ENCODE data around the gene CDKAL1. TPM values are rescaled to one million over a fixed set of nuclear protein-coding genes. Genes with fewer than 3 reads are reported as not detected.

CDKAL1 gene
- total RNA-seq, 1 donor from 2014 or later = 14.8 TPM

GRCh38 chr6:21143645-21144044 lies 609.4 kb downstream of the CDKAL1 start:
- Mint-ChIP-seq H3K27ac (ENCODE audit: unreplicated experiment) (no peak overlapping the region), H3K36me3 (ENCODE audit: unreplicated experiment) (no peaks in the 10 kb centered on the region), H3K9me3 (ENCODE audit: unreplicated experiment) (no peaks in the 10 kb centered on the region), H3K27me3 (ENCODE audit: unreplicated experiment) (no peaks in the 10 kb centered on the region), H3K4me3 (ENCODE audit: unreplicated experiment) (no peak overlapping the region), H3K4me1 (ENCODE audit: unreplicated experiment) (peaks cover 6% of the 10 kb centered on the region)
- TF ChIP-seq CTCF (IDR thresholded peaks at IDR 0.05) = no peak
- DNase-seq (ENCODE audit: extremely low spot score, unreplicated experiment) = no peak

DNA sequence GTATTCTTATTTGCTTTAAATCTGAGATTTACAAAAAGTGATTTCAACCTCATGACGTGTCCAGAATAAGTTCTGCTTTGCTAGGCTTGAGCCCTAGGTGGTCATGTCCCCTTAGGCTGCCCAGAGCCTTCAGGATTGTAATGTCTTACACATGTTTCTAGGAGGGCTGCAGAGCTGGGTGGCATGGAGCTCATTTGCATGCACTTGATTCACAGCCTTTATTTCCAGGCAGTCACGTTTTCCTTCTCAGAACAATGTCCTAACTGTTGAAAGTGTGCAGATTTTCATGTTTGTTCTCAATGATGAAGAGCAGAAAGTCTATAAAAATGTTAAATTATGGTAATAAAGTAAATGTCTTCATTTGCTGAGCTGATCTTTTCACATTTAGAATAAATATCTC lies 610.7 kb downstream of the CDKAL1 start:
- DNase-seq (ENCODE audit: extremely low spot score, unreplicated experiment) = no peak
- TF ChIP-seq CTCF (IDR thresholded peaks at IDR 0.05) = no peak
- Mint-ChIP-seq H3K9me3 (ENCODE audit: unreplicated experiment) (no peaks in the 10 kb centered on the region), H3K4me3 (ENCODE audit: unreplicated experiment) (no peak overlapping the region), H3K36me3 (ENCODE audit: unreplicated experiment) (no peaks in the 10 kb centered on the region), H3K27me3 (ENCODE audit: unreplicated experiment) (no peaks in the 10 kb centered on the region), H3K27ac (ENCODE audit: unreplicated experiment) (no peak overlapping the region), H3K4me1 (ENCODE audit: unreplicated experiment) (peaks cover 6% of the 10 kb centered on the region)

DNA sequence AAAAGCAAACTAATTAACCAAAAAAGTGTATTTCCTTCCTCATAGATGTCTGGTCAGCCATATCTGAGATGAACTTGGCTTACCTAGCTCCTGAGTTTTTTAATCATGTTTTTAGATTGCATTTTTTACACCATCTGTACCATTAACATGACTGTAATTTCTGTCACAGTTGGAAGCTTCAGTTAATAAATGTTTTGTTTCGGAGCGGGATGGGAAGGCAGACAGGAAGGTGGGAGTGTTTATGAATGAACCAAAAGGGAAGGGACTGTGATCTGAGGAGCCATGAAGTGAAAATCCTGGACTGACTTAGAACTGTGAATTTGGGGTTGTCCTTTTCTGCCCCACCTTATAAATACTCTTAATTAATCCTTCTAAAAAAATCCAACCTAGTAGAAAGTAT lies 613.7 kb downstream of the CDKAL1 start:
- Mint-ChIP-seq H3K4me3 (ENCODE audit: unreplicated experiment) (no peak overlapping the region), H3K36me3 (ENCODE audit: unreplicated experiment) (no peaks in the 10 kb centered on the region), H3K27ac (ENCODE audit: unreplicated experiment) (no peak overlapping the region), H3K4me1 (ENCODE audit: unreplicated experiment) (peaks cover 6% of the 10 kb centered on the region), H3K27me3 (ENCODE audit: unreplicated experiment) (no peaks in the 10 kb centered on the region), H3K9me3 (ENCODE audit: unreplicated experiment) (no peaks in the 10 kb centered on the region)
- TF ChIP-seq CTCF (IDR thresholded peaks at IDR 0.05) = no peak
- DNase-seq (ENCODE audit: extremely low spot score, unreplicated experiment) = no peak

DNA sequence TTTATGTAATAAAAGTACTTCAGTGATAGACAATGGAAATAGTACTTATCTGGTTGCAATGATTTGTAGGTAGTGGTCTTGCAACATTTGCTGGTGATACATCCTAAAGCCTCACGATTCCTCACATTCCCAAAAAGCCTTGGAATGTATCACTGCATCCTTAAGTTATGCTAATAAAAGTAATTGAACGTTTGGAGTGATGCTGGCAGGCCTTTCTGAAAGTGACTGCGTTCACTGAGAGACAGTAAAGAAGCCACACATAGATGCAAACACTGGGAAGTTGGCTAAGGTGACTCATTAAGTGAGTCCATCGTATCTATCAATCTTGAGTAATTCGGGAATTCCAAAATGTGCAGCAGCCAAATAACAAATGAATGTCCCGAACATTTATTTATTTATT lies 615.2 kb downstream of the CDKAL1 start:
- H3K4me1 Mint-ChIP-seq (ENCODE audit: unreplicated experiment) = peaks cover 5% of the 10 kb centered on the region
- no peaks in the 10 kb centered on the region for H3K36me3 Mint-ChIP-seq (ENCODE audit: unreplicated experiment)
- no peak for DNase-seq (ENCODE audit: extremely low spot score, unreplicated experiment)
- H3K27me3 Mint-ChIP-seq (ENCODE audit: unreplicated experiment) = no peaks in the 10 kb centered on the region
- no peak overlapping the region for H3K4me3 Mint-ChIP-seq (ENCODE audit: unreplicated experiment)
- no peaks in the 10 kb centered on the region for H3K9me3 Mint-ChIP-seq (ENCODE audit: unreplicated experiment)
- TF ChIP-seq CTCF (IDR thresholded peaks at IDR 0.05) = no peak
- no peak overlapping the region for H3K27ac Mint-ChIP-seq (ENCODE audit: unreplicated experiment)

DNA sequence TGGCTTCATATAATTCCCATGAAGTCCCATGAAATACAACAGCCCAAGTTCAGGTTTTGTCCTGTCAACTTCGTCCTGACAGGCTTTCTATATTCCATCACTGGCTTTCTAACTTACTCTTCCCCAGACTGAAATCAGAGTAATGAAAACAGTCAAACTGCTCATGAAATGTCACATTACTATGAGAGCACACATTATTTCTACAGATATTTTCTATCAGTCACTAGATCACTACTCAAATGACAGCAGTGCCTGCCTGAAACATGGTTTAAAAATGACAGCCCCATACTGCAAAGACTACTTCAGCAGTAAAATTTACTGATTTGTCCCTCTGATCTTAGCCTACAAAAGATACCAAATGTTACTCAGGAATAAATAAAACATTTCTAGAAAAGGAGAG lies 616.4 kb downstream of the CDKAL1 start:
- no peak for TF ChIP-seq CTCF (IDR thresholded peaks at IDR 0.05)
- no peak for DNase-seq (ENCODE audit: extremely low spot score, unreplicated experiment)
- H3K4me1 Mint-ChIP-seq (ENCODE audit: unreplicated experiment) = no peaks in the 10 kb centered on the region
- H3K27ac Mint-ChIP-seq (ENCODE audit: unreplicated experiment) = no peak overlapping the region
- H3K36me3 Mint-ChIP-seq (ENCODE audit: unreplicated experiment) = no peaks in the 10 kb centered on the region
- H3K4me3 Mint-ChIP-seq (ENCODE audit: unreplicated experiment) = no peak overlapping the region
- H3K9me3 Mint-ChIP-seq (ENCODE audit: unreplicated experiment) = no peaks in the 10 kb centered on the region
- no peaks in the 10 kb centered on the region for H3K27me3 Mint-ChIP-seq (ENCODE audit: unreplicated experiment)

Data from osteocyte (in vitro differentiated cells).